ENCODE results near the gene BTBD1. TPM values are rescaled to one million over a fixed set of nuclear protein-coding genes. Genes with fewer than 3 reads are reported as not detected.

The BTBD1 gene
- total RNA-seq, 2 experiments from 2014 or later = 92.6 to 99.5 TPM

- TF ChIP-seq CTCF (conservative IDR thresholded peaks at IDR 0.05; ENCODE audit: low read length) = no peak
- TF ChIP-seq EZH2phosphoT487 (IDR thresholded peaks at IDR 0.05; ENCODE audit: borderline replicate concordance, low read depth, low read length) = no peak
- Histone ChIP-seq H3K4me2 (ENCODE audit: low read length) (no peak overlapping the region), H3K4me3 (ENCODE audit: low read depth, low read length, poor library complexity, severe bottlenecking) (no peak overlapping the region), H3K9me3 (ENCODE audit: low read length) (no peaks in the 10 kb centered on the region), H2AFZ (ENCODE audit: low read length) (no peak overlapping the region), H3K79me2 (ENCODE audit: insufficient read depth, low read depth, low read length) (peaks cover 9% of the 10 kb centered on the region; the same call in 1 of the 2 replicates), H3K9me2 (ENCODE audit: insufficient read depth, low read length) (no peaks in the 10 kb centered on the region), H3K4me1 (ENCODE audit: insufficient read depth, low read length, poor library complexity, severe bottlenecking) (no peaks in the 10 kb centered on the region), H3K36me3 (ENCODE audit: insufficient read depth, low read length) (peaks cover 72% of the 10 kb centered on the region), H4K20me1 (ENCODE audit: insufficient read depth, low read length) (no peaks in the 10 kb centered on the region; the same call in 1 of the 2 replicates), H3K27ac (ENCODE audit: low read depth, low read length, poor library complexity, severe bottlenecking) (no peak overlapping the region)
- DNase-seq (ENCODE audit: low spot score) = no peak
- ChIA-PET CTCF (ENCODE audit: unreplicated experiment) (no interaction called here), POLR2A (interaction anchor here (0.6 kb wide), 1 partner anchor 10 kb away, joined by 3 read pairs; no protein-coding TSS in a partner anchor)
- no TSS peak for BruUV-seq (replicated peaks)
- intact Hi-C loops (cut with micrococcal nuclease; ENCODE audit: unreplicated experiment) = no loop called here
Measured at GRCh38 chr15:83018436-83018835, 48.6 kb downstream of the BTBD1 start.

DNA sequence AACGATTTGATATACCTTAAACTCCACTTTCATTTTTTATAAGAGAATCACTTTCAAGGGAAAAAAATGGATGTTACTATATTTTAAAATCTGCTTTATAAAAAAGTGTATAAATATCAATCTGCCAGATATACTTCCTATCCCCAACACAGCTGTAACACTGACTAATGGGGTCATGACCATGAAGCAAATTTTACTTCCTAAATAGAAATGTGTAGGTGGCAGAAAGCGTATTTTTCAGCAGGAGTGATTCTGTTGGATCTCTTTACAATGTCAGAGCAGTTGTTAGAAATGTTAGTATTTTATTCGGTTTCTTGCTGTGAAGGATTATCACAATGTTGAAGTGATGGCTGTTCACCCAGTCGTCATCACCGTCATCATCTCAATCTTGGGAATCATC lies 50.1 kb downstream of the BTBD1 start:
- no peak for DNase-seq (ENCODE audit: low spot score)
- H3K4me2 ChIP-seq (ENCODE audit: low read length) = no peak overlapping the region
- peaks cover 9% of the 10 kb centered on the region for H3K4me1 ChIP-seq (ENCODE audit: insufficient read depth, low read length, poor library complexity, severe bottlenecking)
- TF ChIP-seq EZH2phosphoT487 (IDR thresholded peaks at IDR 0.05; ENCODE audit: borderline replicate concordance, low read depth, low read length) (no peak), CTCF (conservative IDR thresholded peaks at IDR 0.05; ENCODE audit: low read length) (no peak)
- CTCF ChIA-PET (ENCODE audit: unreplicated experiment) = no interaction called here
- no TSS peak for BruUV-seq (replicated peaks)
- no peak overlapping the region for H2AFZ ChIP-seq (ENCODE audit: low read length)
- peaks cover 64% of the 10 kb centered on the region for H3K36me3 ChIP-seq (ENCODE audit: insufficient read depth, low read length)
- no peaks in the 10 kb centered on the region; the same call in 1 of the 2 replicates for H4K20me1 ChIP-seq (ENCODE audit: insufficient read depth, low read length)
- H3K27ac ChIP-seq (ENCODE audit: low read depth, low read length, poor library complexity, severe bottlenecking) = no peak overlapping the region
- no peak overlapping the region for H3K4me3 ChIP-seq (ENCODE audit: low read depth, low read length, poor library complexity, severe bottlenecking)
- H3K9me3 ChIP-seq (ENCODE audit: low read length) = no peaks in the 10 kb centered on the region
- H3K9me2 ChIP-seq (ENCODE audit: insufficient read depth, low read length) = no peaks in the 10 kb centered on the region
- H3K79me2 ChIP-seq (ENCODE audit: insufficient read depth, low read depth, low read length) = 0 out of 2 replicates have a peak, but pooled peaks cover 4% of the 10 kb centered on the region
- intact Hi-C loops (cut with micrococcal nuclease; ENCODE audit: unreplicated experiment) = no loop called here
- POLR2A ChIA-PET = no interaction called here

DNA sequence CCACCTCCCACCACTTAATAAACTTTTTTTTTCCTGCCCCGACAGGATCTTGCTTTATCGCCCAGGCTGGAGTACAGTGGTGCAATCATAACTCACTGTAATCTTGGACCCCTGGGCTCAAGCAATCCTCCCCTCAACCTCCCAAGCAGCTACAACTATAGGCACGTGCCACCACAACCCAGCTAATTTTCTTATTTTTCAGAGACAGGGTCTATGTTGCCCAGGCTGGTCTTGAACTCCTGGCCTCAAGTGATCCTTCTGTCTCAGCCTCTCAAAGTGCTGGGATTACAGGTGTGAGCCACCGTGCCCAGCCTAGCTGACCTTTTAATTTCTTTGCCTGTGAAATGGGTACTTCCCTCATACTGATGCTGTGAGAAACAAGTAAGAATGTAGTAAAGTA lies 51.7 kb downstream of the BTBD1 start:
- intact Hi-C loops (cut with micrococcal nuclease; ENCODE audit: unreplicated experiment) = no loop called here
- no peak for TF ChIP-seq CTCF (conservative IDR thresholded peaks at IDR 0.05; ENCODE audit: low read length)
- TF ChIP-seq EZH2phosphoT487 (IDR thresholded peaks at IDR 0.05; ENCODE audit: borderline replicate concordance, low read depth, low read length) = no peak
- Histone ChIP-seq H3K27ac (ENCODE audit: low read depth, low read length, poor library complexity, severe bottlenecking) (no peak overlapping the region), H3K36me3 (ENCODE audit: insufficient read depth, low read length) (peaks cover 50% of the 10 kb centered on the region), H4K20me1 (ENCODE audit: insufficient read depth, low read length) (peaks cover 4% of the 10 kb centered on the region; the same call in 1 of the 2 replicates), H3K4me2 (ENCODE audit: low read length) (no peak overlapping the region), H3K9me2 (ENCODE audit: insufficient read depth, low read length) (no peaks in the 10 kb centered on the region), H3K4me3 (ENCODE audit: low read depth, low read length, poor library complexity, severe bottlenecking) (no peak overlapping the region), H2AFZ (ENCODE audit: low read length) (no peak overlapping the region), H3K4me1 (ENCODE audit: insufficient read depth, low read length, poor library complexity, severe bottlenecking) (peaks cover 15% of the 10 kb centered on the region), H3K9me3 (ENCODE audit: low read length) (no peaks in the 10 kb centered on the region), H3K79me2 (ENCODE audit: insufficient read depth, low read depth, low read length) (peaks cover 8% of the 10 kb centered on the region)
- DNase-seq (ENCODE audit: low spot score) = no peak
- CTCF ChIA-PET (ENCODE audit: unreplicated experiment) = no interaction called here
- BruUV-seq (replicated peaks) = no TSS peak
- POLR2A ChIA-PET = interaction anchor here (0.6 kb wide), 1 partner anchor 19 kb away, joined by 6 read pairs; no protein-coding TSS in a partner anchor

Data from OCI-LY7 (cell line).